ENCODE data around the gene ZW10. TPM values are rescaled to one million over a fixed set of nuclear protein-coding genes. Genes with fewer than 3 reads are reported as not detected.

ZW10 gene
- total and polyA plus RNA-seq, 2 experiments from 2014 or later: 12.3 to 30.5 TPM

- no peak for TF ChIP-seq NANOG (IDR thresholded peaks at IDR 0.05; ENCODE audit: borderline replicate concordance)
- no peak for TF ChIP-seq REST (IDR thresholded peaks at IDR 0.05; ENCODE audit: unreplicated experiment)
These were observed 32.1 kb upstream of the ZW10 start (continued) for GRCh38 chr11:113805640-113806039.

- DNase-seq (ENCODE audit: low spot score) (no peak), ATAC-seq (no peak)
- H3K4me2 ChIP-seq: no peak overlapping the region
- H4K20me1 ChIP-seq (replicated peaks; ENCODE audit: insufficient read depth): no peaks in the 10 kb centered on the region; the same call in 1 of the 2 replicates
- no peak overlapping the region for H2AFZ ChIP-seq
- H3F3A ChIP-seq (replicated peaks; ENCODE audit: low read depth): peaks cover 16% of the 10 kb centered on the region
- no peaks in the 10 kb centered on the region for H3K9me2 ChIP-seq (ENCODE audit: insufficient read depth)
- H3K9me3 Mint-ChIP-seq: no peaks in the 10 kb centered on the region
- no peak overlapping the region for H3K27ac ChIP-seq (ENCODE audit: low read depth)
- no peaks in the 10 kb centered on the region for H3K4me1 Mint-ChIP-seq
- H3K4me3 ChIP-seq: no peak overlapping the region
- no peaks in the 10 kb centered on the region for H3K27me3 Mint-ChIP-seq (ENCODE audit: insufficient read depth, low read depth, poor library complexity)
- H3K27ac Mint-ChIP-seq: no peak overlapping the region
- no peak overlapping the region for H3K4me3 Mint-ChIP-seq
- TF ChIP-seq CREB1 (CRISPR knock-in tag; IDR thresholded peaks at IDR 0.05; ENCODE audit: low read depth): no peak
- no peak for TF ChIP-seq ZNF331 (CRISPR knock-in tag; IDR thresholded peaks at IDR 0.05; ENCODE audit: low read depth)
- TF ChIP-seq REST (IDR thresholded peaks at IDR 0.05; ENCODE audit: unreplicated experiment): no peak
- TF ChIP-seq EZH2phosphoT487 (IDR thresholded peaks at IDR 0.05; ENCODE audit: unreplicated experiment): peak; percentile 7
- no peaks in the 10 kb centered on the region for H3K79me2 ChIP-seq (replicated peaks; ENCODE audit: insufficient read depth)
- no peaks in the 10 kb centered on the region for H3K27me3 ChIP-seq (ENCODE audit: insufficient read depth)
- H3K36me3 Mint-ChIP-seq (ENCODE audit: low read depth): peaks cover 92% of the 10 kb centered on the region
- peaks cover 85% of the 10 kb centered on the region for H3K36me3 ChIP-seq (ENCODE audit: insufficient read depth)
- H3K4me1 ChIP-seq (ENCODE audit: insufficient read depth): no peaks in the 10 kb centered on the region
These were observed 29.1 kb upstream of the ZW10 start for GRCh38 chr11:113802621-113803020.

- no peak overlapping the region for H3K4me3 Mint-ChIP-seq
- no peaks in the 10 kb centered on the region for H4K20me1 ChIP-seq (replicated peaks; ENCODE audit: insufficient read depth)
- peak; percentile 26; the same call in 1 of the 2 replicates for TF ChIP-seq POLR2AphosphoS5 (IDR thresholded peaks at IDR 0.05; ENCODE audit: low read depth)
- no peak for TF ChIP-seq ETS1 (IDR thresholded peaks at IDR 0.05)
These were observed 23.3 kb upstream of the ZW10 start for GRCh38 chr11:113796663-113797259.

More at GRCh38 chr11:113796663-113797259, 23.3 kb upstream of the ZW10 start:
- H3K27ac Mint-ChIP-seq: no peak overlapping the region
- H3K4me2 ChIP-seq: no peak overlapping the region
- H3K9me3 Mint-ChIP-seq: no peaks in the 10 kb centered on the region; the same call in 2 of the 3 replicates
- no peak overlapping the region for H3K27ac ChIP-seq (ENCODE audit: low read depth)
- peak; percentile 87 for DNase-seq (ENCODE audit: low spot score)
- no peaks in the 10 kb centered on the region for H3K4me1 Mint-ChIP-seq
- peak; percentile 98 for ATAC-seq
- H3K36me3 Mint-ChIP-seq (ENCODE audit: low read depth): peaks cover 60% of the 10 kb centered on the region
- no peaks in the 10 kb centered on the region for H3K9me2 ChIP-seq (ENCODE audit: insufficient read depth)
- peaks cover 11% of the 10 kb centered on the region for H3F3A ChIP-seq (replicated peaks; ENCODE audit: low read depth)
- H3K4me3 ChIP-seq: no peak overlapping the region
- H3K27me3 Mint-ChIP-seq (ENCODE audit: insufficient read depth, low read depth, poor library complexity): peaks cover 2% of the 10 kb centered on the region
- peaks cover 37% of the 10 kb centered on the region for H3K36me3 ChIP-seq (ENCODE audit: insufficient read depth)
- H3K27me3 ChIP-seq (ENCODE audit: insufficient read depth): no peaks in the 10 kb centered on the region
- H3K4me1 ChIP-seq (ENCODE audit: insufficient read depth): no peaks in the 10 kb centered on the region
- H3K79me2 ChIP-seq (replicated peaks; ENCODE audit: insufficient read depth): no peaks in the 10 kb centered on the region
- H2AFZ ChIP-seq: no peak overlapping the region
